Type B pancreatic cell (in vitro differentiated cells): ENCODE data around the gene ZNF362. TPM values are rescaled to one million over a fixed set of nuclear protein-coding genes. Genes with fewer than 3 reads are reported as not detected.

Experiments used
- DNase-seq: peaks from one replicate; pipeline ENCODE4 v3.0.0; 2021; ENCODE audit warnings: mixed read lengths; ENCODE audit not compliant: unreplicated experiment; ENCODE audit errors: extremely low spot score
- H3K27ac Mint-ChIP-seq: 2 replicates; pipeline ENCODE4 v1.8.0; 2021; ENCODE audit warnings: mild to moderate bottlenecking, mixed read lengths
- H3K27me3 Mint-ChIP-seq: 2 replicates; pipeline ENCODE4 v1.8.0; 2021; ENCODE audit warnings: mixed read lengths
- H3K36me3 Mint-ChIP-seq: 2 replicates; pipeline ENCODE4 v1.8.0; 2021; ENCODE audit warnings: mixed read lengths
- H3K4me1 Mint-ChIP-seq: one replicate; pipeline ENCODE4 v1.8.0; 2021; ENCODE audit warnings: mixed read lengths; ENCODE audit not compliant: unreplicated experiment
- H3K4me3 Mint-ChIP-seq: 2 replicates; pipeline ENCODE4 v1.8.0; 2021; ENCODE audit warnings: mild to moderate bottlenecking, mixed read lengths
- H3K9me3 Mint-ChIP-seq: 2 replicates; pipeline ENCODE4 v1.8.0; 2021; ENCODE audit warnings: mixed read lengths
- total RNA-seq: library from RNA; stranded (reverse); gene quantifications from 2 replicates; pipeline ENCODE4 v1.2.1, GENCODE V29; 2021; ENCODE audit warnings: low replicate concordance
- TF ChIP-seq, protein P1 (sequence below): fragments of 200-600 bp; sonication (generic); conservative IDR thresholded peaks from 2 replicates; pipeline ENCODE4 v1.5.0; 2021; ENCODE audit warnings: antibody characterized with exemption, mild to moderate bottlenecking

The ZNF362 gene
- total RNA-seq, 1 donor from 2014 or later, result 66.5 TPM

DNA sequence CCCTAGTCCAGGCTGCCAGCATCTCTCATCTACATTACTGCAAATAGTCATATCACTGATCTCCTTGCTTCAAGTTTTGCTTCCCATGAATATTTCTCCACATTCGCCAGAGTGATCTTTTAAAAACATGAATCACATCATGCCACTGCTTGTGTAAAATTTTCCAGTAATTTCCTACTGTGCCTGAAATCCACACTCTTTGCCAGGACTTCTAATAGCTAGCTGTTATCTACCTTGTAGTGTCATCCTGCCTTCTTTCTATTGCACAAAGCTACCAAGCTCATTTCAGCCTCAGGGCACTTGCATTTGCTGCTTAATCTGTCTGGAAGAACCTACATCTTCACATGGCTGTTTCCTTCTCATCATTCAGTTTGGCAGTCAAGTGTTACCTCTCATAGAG, 33.9 kb upstream of the ZNF362 start:
- no peaks in the 10 kb centered on the region for H3K36me3 Mint-ChIP-seq

DNA sequence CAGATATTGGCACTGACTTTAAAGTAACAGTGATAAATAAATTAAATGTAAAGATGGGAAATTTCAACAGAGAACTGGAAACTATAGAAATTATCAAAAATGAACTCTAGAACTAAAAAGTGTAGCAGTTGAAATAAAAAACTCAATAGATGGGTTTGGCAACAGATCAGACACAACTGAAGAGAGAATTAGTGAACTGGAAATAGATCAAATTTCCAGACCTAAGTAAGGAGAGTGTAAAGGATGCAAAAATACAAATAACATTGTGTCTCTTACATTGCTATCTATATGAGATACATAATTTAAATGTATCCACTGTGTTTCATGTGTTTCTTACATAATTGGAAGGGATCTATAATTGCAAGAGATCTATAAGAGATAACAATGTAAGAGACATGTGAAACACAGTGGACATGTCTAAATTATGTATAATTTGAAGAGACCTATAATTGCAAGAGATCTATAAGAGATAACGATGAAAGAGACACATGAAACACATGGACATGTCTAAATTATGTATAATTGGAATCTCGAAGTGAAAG, 32.1 kb upstream of the ZNF362 start:
- Mint-ChIP-seq H3K27me3 (peaks cover 12% of the 10 kb centered on the region), H3K4me1 (peaks cover 33% of the 10 kb centered on the region), H3K36me3 (no peaks in the 10 kb centered on the region), H3K4me3 (no peak overlapping the region), H3K9me3 (peaks cover 14% of the 10 kb centered on the region), H3K27ac (no peak overlapping the region)
- TF ChIP-seq, protein P1, sequence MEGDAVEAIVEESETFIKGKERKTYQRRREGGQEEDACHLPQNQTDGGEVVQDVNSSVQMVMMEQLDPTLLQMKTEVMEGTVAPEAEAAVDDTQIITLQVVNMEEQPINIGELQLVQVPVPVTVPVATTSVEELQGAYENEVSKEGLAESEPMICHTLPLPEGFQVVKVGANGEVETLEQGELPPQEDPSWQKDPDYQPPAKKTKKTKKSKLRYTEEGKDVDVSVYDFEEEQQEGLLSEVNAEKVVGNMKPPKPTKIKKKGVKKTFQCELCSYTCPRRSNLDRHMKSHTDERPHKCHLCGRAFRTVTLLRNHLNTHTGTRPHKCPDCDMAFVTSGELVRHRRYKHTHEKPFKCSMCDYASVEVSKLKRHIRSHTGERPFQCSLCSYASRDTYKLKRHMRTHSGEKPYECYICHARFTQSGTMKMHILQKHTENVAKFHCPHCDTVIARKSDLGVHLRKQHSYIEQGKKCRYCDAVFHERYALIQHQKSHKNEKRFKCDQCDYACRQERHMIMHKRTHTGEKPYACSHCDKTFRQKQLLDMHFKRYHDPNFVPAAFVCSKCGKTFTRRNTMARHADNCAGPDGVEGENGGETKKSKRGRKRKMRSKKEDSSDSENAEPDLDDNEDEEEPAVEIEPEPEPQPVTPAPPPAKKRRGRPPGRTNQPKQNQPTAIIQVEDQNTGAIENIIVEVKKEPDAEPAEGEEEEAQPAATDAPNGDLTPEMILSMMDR, result no peak
- DNase-seq, result no peak

More for the DNA sequence above, 33.9 kb upstream of the ZNF362 start:
- DNase-seq, result no peak
- peaks cover 5% of the 10 kb centered on the region for H3K9me3 Mint-ChIP-seq
- H3K27ac Mint-ChIP-seq, result no peak overlapping the region
- no peaks in the 10 kb centered on the region for H3K27me3 Mint-ChIP-seq
- TF ChIP-seq, protein P1, result no peak
- H3K4me3 Mint-ChIP-seq, result peak overlapping the region; percentile 2
- H3K4me1 Mint-ChIP-seq, result peaks cover 27% of the 10 kb centered on the region

DNA sequence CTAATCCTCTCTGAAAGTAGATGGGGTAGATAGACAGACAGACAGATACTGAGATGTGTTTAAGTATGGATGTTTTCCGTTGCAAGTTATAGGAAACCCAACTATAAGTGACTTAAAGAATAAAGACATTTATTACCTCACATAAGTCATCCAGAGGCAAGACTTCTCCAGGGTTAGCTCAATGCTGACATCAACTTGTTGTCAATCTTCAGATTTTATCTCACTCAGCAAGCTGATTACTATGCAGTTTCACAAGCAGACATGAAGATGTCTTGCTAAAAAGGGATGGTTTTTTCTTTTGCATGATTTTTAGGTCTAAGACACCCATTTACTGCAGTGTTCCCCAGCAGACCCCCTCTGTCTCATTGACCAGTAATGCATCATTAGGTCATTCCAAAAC, 30.7 kb upstream of the ZNF362 start:
- TF ChIP-seq, protein P1, result no peak
- Mint-ChIP-seq H3K4me3 (no peak overlapping the region), H3K27me3 (peaks cover 12% of the 10 kb centered on the region), H3K9me3 (peaks cover 14% of the 10 kb centered on the region), H3K27ac (no peak overlapping the region), H3K4me1 (peaks cover 22% of the 10 kb centered on the region), H3K36me3 (no peaks in the 10 kb centered on the region)
- no peak for DNase-seq

DNA sequence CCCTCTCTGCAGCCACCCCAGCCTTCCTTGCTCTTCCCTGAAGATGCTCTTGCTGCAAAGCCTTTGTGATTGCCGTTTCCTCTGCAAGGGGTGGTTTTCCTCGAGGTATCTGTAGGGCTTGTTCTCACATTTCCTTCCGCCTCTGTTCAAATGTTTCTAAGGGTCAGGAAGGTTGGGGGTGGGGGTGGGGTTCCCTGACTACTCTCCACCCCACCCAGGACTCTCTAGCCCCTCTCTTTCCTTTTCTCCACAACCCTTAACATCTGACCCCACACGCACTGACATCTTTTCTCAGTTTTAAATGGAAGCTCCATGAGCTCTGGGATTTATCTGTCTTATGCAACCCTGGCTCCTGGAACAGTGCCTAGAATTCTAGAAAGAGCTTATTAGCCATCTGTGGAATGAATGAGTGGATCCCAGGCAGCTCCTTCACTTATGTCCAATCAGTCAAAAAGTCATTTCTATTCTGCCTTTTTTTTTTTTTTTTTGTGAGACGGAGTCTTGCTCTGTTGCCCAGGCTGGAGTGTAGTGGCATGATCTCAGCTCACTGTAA, 27.3 kb upstream of the ZNF362 start:
- H3K36me3 Mint-ChIP-seq, result no peaks in the 10 kb centered on the region
- H3K4me1 Mint-ChIP-seq, result peaks cover 19% of the 10 kb centered on the region
- no peak for DNase-seq
- H3K9me3 Mint-ChIP-seq, result peaks cover 14% of the 10 kb centered on the region
- H3K4me3 Mint-ChIP-seq, result no peak overlapping the region
- no peak overlapping the region for H3K27ac Mint-ChIP-seq
- TF ChIP-seq, protein P1, result no peak
- H3K27me3 Mint-ChIP-seq, result peaks cover 12% of the 10 kb centered on the region

DNA sequence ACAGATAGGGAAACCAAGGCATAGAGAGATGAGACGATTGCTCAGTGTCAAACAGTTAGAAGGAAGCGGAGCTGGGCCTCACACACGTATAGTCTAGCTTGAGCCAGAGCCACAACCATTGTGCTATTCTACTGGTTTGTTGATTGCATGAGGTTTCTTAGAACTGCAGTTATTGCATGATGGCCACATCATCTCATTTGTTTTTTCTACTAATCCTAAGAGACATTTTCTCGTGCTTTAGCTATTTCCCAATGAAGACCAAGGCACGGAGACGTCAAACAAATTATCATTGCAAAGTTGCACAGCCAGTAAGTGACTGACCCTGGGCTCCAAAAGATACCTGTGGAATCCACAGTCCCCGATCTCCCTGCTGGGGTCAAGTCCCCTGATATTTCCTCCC, 25.1 kb upstream of the ZNF362 start:
- TF ChIP-seq, protein P1, result no peak
- Mint-ChIP-seq H3K36me3 (no peaks in the 10 kb centered on the region), H3K4me1 (peaks cover 40% of the 10 kb centered on the region), H3K27me3 (peaks cover 12% of the 10 kb centered on the region), H3K27ac (no peak overlapping the region), H3K9me3 (peaks cover 9% of the 10 kb centered on the region), H3K4me3 (no peak overlapping the region)
- no peak for DNase-seq

DNA sequence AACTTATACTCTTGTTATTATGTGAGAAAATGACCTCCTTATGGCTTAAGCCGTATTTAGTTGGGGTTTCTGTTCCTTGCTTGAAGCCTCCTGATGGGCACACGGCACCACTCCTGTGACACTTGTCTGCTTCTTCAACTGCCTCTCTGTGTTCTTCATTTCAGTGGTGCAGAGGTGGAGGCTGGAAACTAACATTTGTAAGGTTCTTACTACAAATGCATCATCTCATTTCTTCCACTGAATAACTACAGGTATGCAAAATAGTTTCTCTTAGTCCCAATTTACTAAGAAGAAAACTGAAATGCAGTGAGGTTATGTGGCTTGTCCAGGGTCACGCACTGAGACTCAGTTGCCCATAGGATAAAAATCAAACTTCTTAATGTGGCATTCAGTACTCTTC, 23.6 kb upstream of the ZNF362 start:
- Mint-ChIP-seq H3K4me1 (peaks cover 46% of the 10 kb centered on the region), H3K4me3 (no peak overlapping the region), H3K9me3 (peaks cover 9% of the 10 kb centered on the region), H3K36me3 (no peaks in the 10 kb centered on the region), H3K27ac (no peak overlapping the region), H3K27me3 (peaks cover 12% of the 10 kb centered on the region)
- DNase-seq, result no peak
- TF ChIP-seq, protein P1, result no peak
